MM.1S (cell line): Measurements from ENCODE around the gene DNAAF5.

ENCODE experiments used
- DNase-seq: peaks from one replicate; pipeline ENCODE4 v3.0.0-alpha.2; 2015
- H2AFZ ChIP-seq: fragments of 300-600 bp; sonication (generic); 2 replicates; pipeline ENCODE4 v1.6.0; 2016; ENCODE audit warnings: antibody characterized with exemption, low read length
- H3F3A ChIP-seq: fragments of 300-600 bp; sonication (generic); 2 replicates; pipeline ENCODE4 v1.6.1; 2016; ENCODE audit warnings: mild to moderate bottlenecking, antibody characterized with exemption, low read length, moderate library complexity, mixed read lengths; ENCODE audit not compliant: insufficient read depth
- H3K27ac ChIP-seq: fragments of 300-600 bp; sonication (generic); 2 replicates; pipeline ENCODE4 v1.5.1; 2016; ENCODE audit warnings: mild to moderate bottlenecking, low read length
- H3K27me3 ChIP-seq: fragments of 300-600 bp; sonication (generic); replicated peaks from 2 replicates; pipeline ENCODE4 v1.6.0; 2016; ENCODE audit warnings: low read length; ENCODE audit not compliant: insufficient read depth
- H3K36me3 ChIP-seq: fragments of 300-600 bp; sonication (generic); replicated peaks from 2 replicates; pipeline ENCODE4 v1.6.1; 2016; ENCODE audit warnings: mild to moderate bottlenecking, low read length, mixed read lengths; ENCODE audit not compliant: insufficient read depth
- H3K4me1 ChIP-seq: fragments of 300-600 bp; sonication (generic); 2 replicates; pipeline ENCODE4 v1.6.1; 2016; ENCODE audit warnings: low read length, mixed read lengths
- H3K4me2 ChIP-seq: fragments of 300-600 bp; sonication (generic); 2 replicates; pipeline ENCODE4 v1.6.0; 2016; ENCODE audit warnings: low read depth, low read length
- H3K4me3 ChIP-seq: fragments of 300-600 bp; sonication (generic); 2 replicates; pipeline ENCODE4 v1.5.1; 2016; ENCODE audit warnings: low read length, mixed read lengths
- H3K79me2 ChIP-seq: fragments of 300-600 bp; sonication (generic); 2 replicates; pipeline ENCODE4 v1.6.1; 2016; ENCODE audit warnings: mixed run types, low read length, mixed read lengths
- H3K9ac ChIP-seq: fragments of 300-600 bp; sonication (generic); 2 replicates; pipeline ENCODE4 v1.6.1; 2016; ENCODE audit warnings: low read length, mixed read lengths
- H3K9me2 ChIP-seq: fragments of 300-600 bp; sonication (generic); replicated peaks from 2 replicates; pipeline ENCODE4 v1.6.1; 2016; ENCODE audit warnings: mild to moderate bottlenecking, low read length, mixed read lengths; ENCODE audit not compliant: insufficient read depth
- H3K9me3 ChIP-seq: fragments of 300-600 bp; sonication (generic); replicated peaks from 2 replicates; pipeline ENCODE4 v1.6.1; 2016; ENCODE audit warnings: mild to moderate bottlenecking, low read length, mixed read lengths; ENCODE audit not compliant: insufficient read depth
- H4K20me1 ChIP-seq: fragments of 300-600 bp; sonication (generic); 2 replicates; pipeline ENCODE4 v1.6.1; 2016; ENCODE audit warnings: mild to moderate bottlenecking, low read length, moderate library complexity, mixed read lengths; ENCODE audit not compliant: insufficient read depth
- CTCF ChIP-seq: fragments of 300-600 bp; sonication (generic); IDR thresholded peaks from 2 replicates; pipeline ENCODE4 v1.5.1; 2016; ENCODE audit warnings: antibody characterized with exemption, low read length, mixed read lengths
- EZH2 ChIP-seq: fragments of 300-600 bp; sonication (generic); optimal IDR thresholded peaks from 2 replicates; pipeline ENCODE3; 2017; ENCODE audit warnings: low read depth, mild to moderate bottlenecking, antibody characterized with exemption, low read length, mixed read lengths
- EZH2phosphoT487 ChIP-seq: fragments of 300-600 bp; sonication (generic); IDR thresholded peaks from 2 replicates; pipeline ENCODE4 v1.6.1; 2018; ENCODE audit warnings: antibody characterized with exemption, low read length

Gene DNAAF5

GRCh38 chr7:823649-824048 is 97.2 kb downstream of the DNAAF5 start:
- Histone ChIP-seq H3K36me3 (peaks cover 12% of the 10 kb centered on the region), H3K79me2 (peaks cover 98% of the 10 kb centered on the region), H3K4me3 (no peak overlapping the region), H3K9me2 (no peaks in the 10 kb centered on the region), H3K27ac (no peak overlapping the region), H3K9ac (no peak overlapping the region), H3K27me3 (no peaks in the 10 kb centered on the region), H3K4me1 (peaks cover 6% of the 10 kb centered on the region), H2AFZ (no peak overlapping the region), H4K20me1 (peaks cover 10% of the 10 kb centered on the region), H3K9me3 (no peaks in the 10 kb centered on the region), H3K4me2 (no peak overlapping the region), H3F3A (no peaks in the 10 kb centered on the region)
- no peak for DNase-seq
- TF ChIP-seq CTCF (no peak), EZH2phosphoT487 (no peak), EZH2 (no peak)

- no peak overlapping the region for H3K4me3 ChIP-seq
- no peaks in the 10 kb centered on the region for H3K9me3 ChIP-seq
- no peak overlapping the region for H2AFZ ChIP-seq
- H3K36me3 ChIP-seq: peaks cover 12% of the 10 kb centered on the region
- no peak overlapping the region for H3K9ac ChIP-seq
- no peak for TF ChIP-seq EZH2phosphoT487
- no peak for TF ChIP-seq CTCF
- no peak for TF ChIP-seq EZH2
- H3K4me1 ChIP-seq: peaks cover 6% of the 10 kb centered on the region
- no peaks in the 10 kb centered on the region for H3F3A ChIP-seq
- H4K20me1 ChIP-seq: peaks cover 10% of the 10 kb centered on the region
- no peak overlapping the region for H3K4me2 ChIP-seq
- H3K27me3 ChIP-seq: no peaks in the 10 kb centered on the region
- no peaks in the 10 kb centered on the region for H3K9me2 ChIP-seq
- peaks cover 98% of the 10 kb centered on the region for H3K79me2 ChIP-seq
- H3K27ac ChIP-seq: no peak overlapping the region
- no peak for DNase-seq
Measured at GRCh38 chr7:824081-824480, 97.6 kb downstream of the DNAAF5 start.

GRCh38 chr7:824664-825063 is 98.2 kb downstream of the DNAAF5 start:
- no peaks in the 10 kb centered on the region for H3K9me2 ChIP-seq
- H3K4me2 ChIP-seq: no peak overlapping the region
- no peak overlapping the region for H3K27ac ChIP-seq
- peaks cover 12% of the 10 kb centered on the region for H3K36me3 ChIP-seq
- no peak overlapping the region for H3K9ac ChIP-seq
- DNase-seq: no peak
- H3F3A ChIP-seq: no peaks in the 10 kb centered on the region
- TF ChIP-seq EZH2phosphoT487: no peak
- no peak for TF ChIP-seq CTCF
- no peak for TF ChIP-seq EZH2
- no peaks in the 10 kb centered on the region for H3K9me3 ChIP-seq
- H2AFZ ChIP-seq: no peak overlapping the region
- H3K4me3 ChIP-seq: no peak overlapping the region
- H3K4me1 ChIP-seq: peaks cover 6% of the 10 kb centered on the region
- H3K79me2 ChIP-seq: peaks cover 97% of the 10 kb centered on the region
- no peaks in the 10 kb centered on the region for H3K27me3 ChIP-seq
- H4K20me1 ChIP-seq: peaks cover 7% of the 10 kb centered on the region

GRCh38 chr7:825386-825785 is 98.9 kb downstream of the DNAAF5 start:
- Histone ChIP-seq H3K9ac (no peak overlapping the region), H3K4me1 (peaks cover 2% of the 10 kb centered on the region)

More at GRCh38 chr7:825386-825785, 98.9 kb downstream of the DNAAF5 start:
- H2AFZ ChIP-seq: no peak overlapping the region
- H3K9me3 ChIP-seq: no peaks in the 10 kb centered on the region
- no peak for DNase-seq
- H3K27ac ChIP-seq: no peak overlapping the region
- no peak overlapping the region for H3K4me3 ChIP-seq
- H3K4me2 ChIP-seq: no peak overlapping the region
- H3K36me3 ChIP-seq: peaks cover 12% of the 10 kb centered on the region
- no peaks in the 10 kb centered on the region for H3K9me2 ChIP-seq
- H3K79me2 ChIP-seq: peaks cover 97% of the 10 kb centered on the region
- H4K20me1 ChIP-seq: peaks cover under 1% of the 10 kb centered on the region; the same call in 1 of the 2 replicates
- TF ChIP-seq EZH2 (no peak), EZH2phosphoT487 (no peak), CTCF (no peak)
- H3F3A ChIP-seq: 0 out of 2 replicates have a peak, but pooled peaks cover 2% of the 10 kb centered on the region
- no peaks in the 10 kb centered on the region for H3K27me3 ChIP-seq
